Hippocampal formation (tissue), 2 donors: ENCODE data around the gene OSGIN1.

Experiments used
- DNase-seq, 2 donors: peaks; one replicate each; lab custom pipeline; 2025; lab: John Stamatoyannopoulos, UW

The OSGIN1 gene

GRCh38 chr16:83925957-83926725 is 26.9 kb upstream of the OSGIN1 start:
- no peak for DNase-seq

GRCh38 chr16:83926726-83927397 is 26.2 kb upstream of the OSGIN1 start:
- DNase-seq, result peak; percentile 9 to 43

GRCh38 chr16:83928341-83929055 is 24.5 kb upstream of the OSGIN1 start:
- DNase-seq, result no peak

GRCh38 chr16:83929811-83930555 is 23.1 kb upstream of the OSGIN1 start:
- DNase-seq, result no peak

GRCh38 chr16:83930730-83931500 is 22.1 kb upstream of the OSGIN1 start:
- no peak for DNase-seq

DNA sequence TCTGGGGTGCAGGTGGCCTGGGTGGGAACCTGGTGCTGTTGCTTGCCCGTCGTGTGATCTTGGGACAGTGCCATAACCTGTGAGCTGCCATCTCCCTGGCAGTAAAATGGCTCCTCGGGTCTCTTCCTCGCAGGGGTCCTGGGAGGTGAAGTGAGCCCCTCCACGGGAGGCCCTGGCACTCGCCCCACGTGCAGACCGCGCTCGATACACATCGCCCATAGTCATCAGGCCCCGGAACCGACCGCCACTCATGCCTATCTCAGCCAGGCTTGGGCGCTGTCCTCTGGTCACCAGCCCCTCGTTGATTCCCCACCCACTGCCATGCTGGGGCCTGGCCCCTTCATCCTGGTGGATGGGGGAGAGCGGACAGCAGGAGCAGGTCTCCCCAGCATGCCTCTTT is 21.5 kb upstream of the OSGIN1 start:
- DNase-seq, result no peak

DNA sequence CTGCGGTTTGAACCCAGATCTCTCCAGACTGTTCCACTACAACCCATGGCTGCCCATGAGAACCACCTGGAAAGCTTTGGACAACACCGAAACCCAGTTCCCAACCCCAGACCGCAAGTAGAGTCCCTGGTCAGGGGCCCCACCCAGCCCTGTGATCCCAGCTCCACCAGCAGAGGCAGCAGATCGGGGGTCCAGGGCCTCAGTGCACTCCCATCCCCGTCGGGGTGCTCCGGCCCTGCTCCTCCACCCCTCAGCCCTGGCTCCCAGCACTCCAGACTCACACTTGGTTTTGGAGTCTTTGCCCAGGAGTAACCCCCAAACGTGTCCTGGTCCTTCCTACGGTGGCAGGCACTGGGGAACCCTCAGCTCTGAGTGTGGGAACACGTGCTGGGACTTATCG is 20.7 kb upstream of the OSGIN1 start:
- DNase-seq, result no peak

DNA sequence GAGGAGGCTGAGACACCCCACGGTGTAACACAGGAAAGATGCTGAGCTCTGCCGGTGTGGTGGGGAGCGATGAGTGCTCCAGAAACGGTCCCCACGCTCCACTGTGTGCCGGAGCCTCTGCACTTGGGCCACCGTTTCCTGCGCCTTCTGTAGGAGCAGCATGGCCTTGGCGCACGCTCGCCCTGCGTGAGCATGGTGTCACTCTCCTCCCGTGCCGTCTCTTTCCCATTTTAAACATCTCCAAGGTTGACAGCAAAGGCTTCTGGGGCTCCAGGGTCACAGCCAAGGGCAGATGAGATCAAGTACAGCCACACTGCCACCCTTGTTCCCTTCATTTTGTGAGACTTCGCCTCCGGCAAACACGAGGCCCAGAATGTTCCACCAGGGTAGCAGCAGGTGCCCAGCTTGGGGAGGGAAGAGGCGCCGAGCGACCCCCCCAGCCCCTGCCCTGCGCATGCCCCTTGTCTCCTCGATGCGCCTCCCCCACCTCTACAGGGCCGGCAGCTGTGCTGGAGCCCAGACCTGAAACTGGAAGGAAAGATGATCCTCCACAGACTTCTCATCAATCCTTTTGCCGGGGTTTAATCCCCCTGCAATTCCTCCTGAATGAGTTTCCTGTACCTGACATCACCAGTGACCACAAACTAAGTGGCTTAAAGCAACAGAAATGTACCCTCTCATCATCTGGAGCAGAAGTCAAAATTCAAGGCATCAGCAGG is 19.9 kb upstream of the OSGIN1 start:
- DNase-seq, result no peak

DNA sequence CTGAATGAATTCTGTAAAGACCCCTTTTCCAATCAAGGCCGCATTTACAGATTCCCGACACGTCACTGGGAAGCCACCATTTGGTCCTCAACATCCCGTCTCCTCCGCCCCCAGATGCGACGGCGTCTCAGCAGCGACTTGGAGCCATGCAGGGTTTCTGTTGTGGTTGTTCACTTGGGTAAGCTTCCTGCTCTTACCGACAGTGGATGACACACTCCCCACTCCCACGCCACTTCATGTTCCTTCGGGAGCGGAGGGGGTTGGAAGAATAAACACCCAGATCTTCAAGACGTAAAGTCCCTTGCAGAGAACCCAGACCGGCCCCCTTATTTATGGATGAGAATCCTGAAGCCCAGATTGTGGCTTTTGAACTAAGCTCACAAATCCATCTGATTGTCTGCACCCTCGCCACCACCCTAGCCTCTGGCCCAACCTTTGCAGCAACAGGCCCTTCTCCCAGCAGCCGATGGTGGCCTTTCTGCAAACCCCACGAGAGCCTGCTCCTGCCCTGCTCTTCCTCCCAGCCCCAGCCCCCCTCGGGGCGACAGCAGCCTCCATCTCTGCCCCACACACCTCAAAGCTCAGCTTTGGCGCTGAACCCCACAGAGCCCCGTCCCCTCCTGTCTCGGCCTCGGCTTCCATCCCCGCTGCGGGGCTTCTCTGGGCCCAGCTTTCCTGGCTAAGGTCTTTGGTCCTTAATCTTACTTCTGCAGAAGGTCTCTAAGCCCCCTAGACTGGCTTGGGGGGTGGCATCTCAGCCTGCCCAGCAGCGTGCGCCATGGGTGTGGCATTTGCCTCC is 19.0 kb upstream of the OSGIN1 start:
- DNase-seq, result no peak

- DNase-seq, result no peak
Measured at GRCh38 chr16:83934684-83934977, 18.4 kb upstream of the OSGIN1 start.

DNA sequence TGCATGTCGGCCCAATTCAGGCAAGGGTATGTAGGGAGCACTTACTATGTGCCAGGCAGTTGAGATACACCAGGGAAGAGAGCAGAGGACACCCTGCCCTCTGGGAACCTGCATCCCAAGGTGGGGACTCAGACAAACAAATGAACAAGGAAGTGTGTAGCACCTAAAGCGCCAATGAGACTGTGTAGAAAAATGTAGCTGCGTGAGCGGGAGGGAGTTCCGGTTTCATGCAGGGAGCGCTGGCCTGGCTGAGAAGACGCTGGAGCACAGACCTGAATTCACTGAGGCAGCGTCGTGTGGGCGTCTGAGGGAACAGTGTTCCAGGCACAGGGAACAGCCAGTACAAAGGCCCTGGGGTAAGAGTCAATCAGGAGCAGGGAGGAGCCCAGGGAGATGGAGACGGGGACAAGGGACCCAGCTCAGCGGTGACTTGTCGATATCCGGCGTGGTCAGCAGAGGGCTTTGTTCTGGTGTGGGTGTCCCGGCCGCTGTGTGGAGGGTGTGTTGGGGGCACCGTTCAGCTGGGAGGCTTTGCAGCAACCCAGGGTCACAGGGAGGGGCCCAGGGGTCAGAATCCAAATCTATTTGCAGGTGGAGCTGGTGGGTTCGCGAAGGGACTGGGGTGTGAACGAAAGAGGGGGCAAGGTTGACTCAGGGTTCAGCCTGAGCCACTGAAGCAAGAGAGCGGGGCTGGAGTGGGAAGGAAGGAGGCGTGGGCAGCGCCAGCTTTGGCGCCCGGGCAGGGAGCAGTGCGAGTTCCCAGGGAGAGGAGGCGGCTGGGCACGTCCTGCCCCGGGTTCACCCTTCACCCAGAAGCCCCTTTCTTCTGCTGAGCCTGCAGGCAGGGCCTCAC is 17.8 kb upstream of the OSGIN1 start:
- no peak for DNase-seq

DNA sequence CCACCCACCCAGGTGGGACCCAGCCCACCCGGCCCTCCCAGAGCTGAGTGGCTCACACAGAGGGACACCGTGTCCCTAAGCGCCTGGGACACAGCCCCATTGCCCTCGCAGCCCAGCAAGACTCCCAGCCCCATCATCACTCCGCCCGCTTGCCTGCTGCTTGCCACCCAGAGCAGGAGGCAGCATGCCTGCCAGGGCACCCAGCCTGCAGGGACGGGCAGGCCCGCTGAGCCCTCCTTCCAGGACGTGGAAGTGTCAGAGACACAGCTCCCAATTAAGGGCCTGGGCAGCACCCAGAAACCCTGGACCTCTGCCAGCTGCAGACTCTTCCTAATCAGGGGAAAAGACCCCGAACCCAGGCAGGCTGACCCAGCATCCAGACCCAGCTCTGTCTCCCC is 17.2 kb upstream of the OSGIN1 start:
- no peak for DNase-seq

- DNase-seq, result no peak
Measured at GRCh38 chr16:83936581-83937165, 16.4 kb upstream of the OSGIN1 start.

DNA sequence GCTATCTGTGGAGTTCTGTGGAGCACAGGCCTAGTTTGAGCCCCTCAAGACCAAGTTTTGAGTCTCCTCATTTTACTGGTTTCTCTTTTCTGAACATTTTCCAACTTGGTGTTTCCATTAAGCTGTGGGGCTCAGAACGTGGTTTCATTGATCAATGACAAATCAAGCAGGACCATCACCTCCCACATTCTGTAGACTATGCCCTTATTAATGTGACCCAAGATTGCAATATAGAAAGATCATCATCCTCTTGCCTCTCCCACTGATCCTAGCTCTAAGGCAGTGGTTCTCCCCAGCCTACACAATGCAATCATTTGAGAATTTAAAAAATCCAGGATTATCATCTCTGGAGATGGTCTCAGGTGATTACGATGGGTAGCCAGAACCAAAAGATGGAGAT is 15.8 kb upstream of the OSGIN1 start:
- no peak for DNase-seq

GRCh38 chr16:83937922-83938885 is 14.8 kb upstream of the OSGIN1 start:
- no peak for DNase-seq

DNA sequence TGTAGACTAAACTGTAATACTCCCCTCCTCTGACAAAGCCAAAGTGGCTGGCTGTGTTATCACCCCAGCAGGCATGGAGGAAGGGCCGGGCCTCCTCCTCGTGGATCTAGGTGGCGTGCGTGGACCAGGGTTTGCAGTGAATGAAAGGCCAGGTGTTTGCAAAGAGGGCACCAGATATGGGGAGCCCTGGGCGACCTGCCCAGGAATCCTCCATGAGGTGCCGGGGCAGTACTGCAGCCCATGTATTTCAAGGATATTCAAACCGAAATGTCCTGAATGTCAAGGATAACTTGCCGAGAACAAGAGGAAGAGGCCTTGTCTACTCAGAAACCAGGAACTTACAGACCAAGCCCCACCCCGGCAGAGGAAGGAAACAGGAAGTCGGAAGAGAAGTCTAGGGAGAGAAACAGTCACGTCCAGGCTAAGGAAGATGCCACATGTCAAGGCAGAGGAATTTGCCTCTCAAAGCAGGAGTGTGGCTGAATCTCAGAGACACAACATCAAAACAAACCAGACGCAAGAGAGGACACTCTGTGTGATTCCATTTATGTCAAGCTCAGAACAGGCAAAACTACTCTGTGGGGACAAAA is 13.7 kb upstream of the OSGIN1 start:
- DNase-seq, result no peak

DNA sequence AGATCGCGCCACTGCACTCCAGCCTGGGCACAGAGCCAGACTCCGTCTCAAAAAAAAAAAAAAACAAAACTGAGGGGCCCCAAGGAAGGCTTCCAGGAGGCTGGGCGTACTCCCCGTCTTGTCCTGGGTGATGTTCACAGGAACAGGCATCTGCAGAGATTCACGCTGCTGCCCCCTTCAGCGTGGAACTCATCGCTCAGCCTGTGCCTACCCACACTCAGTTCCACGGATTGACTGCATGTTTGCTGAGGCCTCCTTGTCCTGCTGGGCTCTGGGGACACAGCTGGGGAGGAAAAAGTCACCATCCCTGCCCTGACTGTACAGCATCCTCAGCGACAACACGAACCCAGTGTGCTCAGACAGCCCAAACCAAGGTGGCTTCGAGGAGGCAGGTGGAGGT is 12.9 kb upstream of the OSGIN1 start:
- no peak for DNase-seq
